ENCODE data around the gene C1orf105.
"Not testable (repeated sequence)": the region's sequence is repeated elsewhere in the genome, so short reads cannot be mapped to it uniquely, and the experiment has no call there.

C1orf105 gene, protein sequence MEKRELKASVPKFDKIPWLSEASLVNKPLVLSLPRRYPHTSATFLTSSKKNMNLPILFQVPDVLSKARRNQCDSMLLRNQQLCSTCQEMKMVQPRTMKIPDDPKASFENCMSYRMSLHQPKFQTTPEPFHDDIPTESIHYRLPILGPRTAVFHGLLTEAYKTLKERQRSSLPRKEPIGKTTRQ

DNA sequence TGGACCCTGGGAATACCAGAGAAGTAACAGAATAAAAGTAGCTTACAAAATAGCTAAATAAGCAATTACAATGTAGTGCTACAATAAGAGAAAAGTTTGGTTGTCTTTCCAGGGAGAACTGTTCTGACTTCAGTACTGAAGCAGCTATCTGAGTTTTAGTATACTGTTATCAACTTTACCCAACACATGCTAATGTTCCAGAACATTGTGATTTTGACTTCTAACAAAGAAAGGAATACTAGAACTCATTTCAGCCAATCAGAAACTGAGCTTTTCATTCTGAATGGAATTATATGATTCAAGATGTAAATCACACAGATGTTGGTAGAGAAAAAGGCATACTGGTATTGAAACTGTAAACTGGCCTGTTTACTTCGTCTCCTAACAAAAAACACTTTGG, at the start of gene C1orf105:
Gene C1orf105 (plus strand): TSS at position 301 of the 400 bp plus-strand sequence. CDS start 201 bp downstream, outside the sequence.
- no peak for DNase-seq (ENCODE audit: low read depth)

DNA sequence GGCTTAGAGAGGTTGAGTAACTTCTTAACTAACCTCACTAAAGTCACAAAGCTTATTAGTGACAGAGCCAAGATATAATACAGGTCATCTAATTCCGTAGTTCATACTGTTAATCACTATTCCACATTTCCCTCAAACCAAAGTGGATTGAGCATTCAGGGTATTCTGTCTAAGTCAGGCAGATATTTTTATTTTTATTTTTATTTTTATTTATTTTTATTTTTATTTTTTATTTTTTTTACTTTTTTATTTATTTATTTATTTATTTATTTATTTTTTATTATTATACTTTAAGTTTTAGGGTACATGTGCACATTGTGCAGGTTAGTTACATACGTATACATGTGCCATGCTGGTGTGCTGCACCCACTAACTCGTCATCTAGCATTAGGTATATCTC, 48.8 kb upstream of the C1orf105 start:
- not testable (repeated sequence) for DNase-seq (ENCODE audit: low read depth)

DNA sequence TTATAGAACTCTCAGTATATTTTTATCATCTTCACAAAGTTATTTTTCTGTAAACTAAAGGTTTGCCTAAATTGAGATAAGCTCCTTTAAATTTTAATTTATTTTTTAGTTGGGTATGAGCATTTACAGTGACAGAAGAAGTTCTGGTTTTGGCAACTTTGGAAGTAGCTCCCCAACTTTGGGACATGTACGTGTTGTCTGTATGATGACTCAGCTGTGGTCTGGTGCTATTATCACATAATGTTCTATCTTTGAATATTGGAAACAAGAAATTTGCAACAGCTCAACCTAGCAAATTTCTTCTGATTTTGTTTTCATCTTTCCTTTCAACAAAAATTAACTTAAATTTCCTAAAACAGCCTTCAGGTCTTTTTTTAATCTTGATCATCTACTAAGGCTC, 46.6 kb upstream of the C1orf105 start:
- DNase-seq (ENCODE audit: low read depth), result no peak

DNA sequence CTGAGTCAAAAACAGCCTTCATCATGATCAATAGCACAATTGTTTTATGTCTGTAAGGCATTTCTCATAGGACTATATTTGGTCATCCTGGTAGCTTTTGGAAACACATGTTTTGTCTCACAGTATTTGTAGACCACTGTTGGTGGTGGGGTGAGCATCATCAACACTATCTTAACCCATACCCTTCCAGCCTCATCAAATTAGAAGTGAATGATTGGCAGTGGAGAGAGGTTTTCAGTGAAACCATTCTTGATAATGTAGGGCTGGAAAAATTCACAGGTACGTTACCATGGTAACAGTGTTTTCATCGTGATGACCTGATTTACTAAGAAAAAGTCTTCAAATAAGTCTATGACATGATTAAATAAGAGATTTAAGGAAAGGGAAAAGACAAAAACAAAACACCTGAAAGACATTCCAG, 45.3 kb upstream of the C1orf105 start:
- no peak for DNase-seq (ENCODE audit: low read depth)

DNA sequence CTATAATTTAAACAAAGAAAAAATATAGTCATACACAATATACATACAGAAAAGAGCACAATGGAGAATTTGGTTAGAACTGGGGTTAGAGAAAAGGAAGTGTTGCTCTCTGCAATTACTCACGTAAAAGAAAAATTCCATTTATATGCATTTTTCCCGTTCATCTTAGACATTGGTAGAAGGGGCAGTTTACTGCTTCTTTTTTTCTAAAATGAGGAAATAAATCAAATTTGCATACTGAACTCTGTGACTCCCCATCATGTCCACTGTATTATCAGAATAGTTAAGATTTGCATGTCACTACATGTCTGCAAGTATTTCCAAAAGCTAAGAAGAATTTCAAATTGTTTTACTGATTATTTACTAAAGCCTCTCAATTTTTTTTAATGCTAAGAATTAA, 44.1 kb upstream of the C1orf105 start:
- DNase-seq (ENCODE audit: low read depth), result no peak

DNA sequence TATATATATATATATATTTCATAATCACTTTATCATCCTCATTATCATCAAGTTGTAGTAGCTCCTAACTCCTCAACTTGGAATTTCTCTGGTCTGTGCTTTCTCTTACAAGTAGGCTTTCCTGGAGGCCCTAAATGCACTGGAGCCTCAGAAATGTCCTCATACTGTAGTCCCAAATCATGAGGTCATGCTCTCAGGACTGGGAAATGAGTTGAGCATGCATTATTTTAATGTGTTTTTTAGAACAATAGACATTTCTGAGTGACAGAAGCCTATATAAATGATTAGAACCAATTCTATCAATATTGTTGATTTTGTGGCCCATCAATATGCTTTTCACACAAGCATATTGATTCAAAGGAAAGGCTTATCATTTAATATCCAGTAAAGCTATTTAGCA, 42.9 kb upstream of the C1orf105 start:
- no peak for DNase-seq (ENCODE audit: low read depth)

DNA sequence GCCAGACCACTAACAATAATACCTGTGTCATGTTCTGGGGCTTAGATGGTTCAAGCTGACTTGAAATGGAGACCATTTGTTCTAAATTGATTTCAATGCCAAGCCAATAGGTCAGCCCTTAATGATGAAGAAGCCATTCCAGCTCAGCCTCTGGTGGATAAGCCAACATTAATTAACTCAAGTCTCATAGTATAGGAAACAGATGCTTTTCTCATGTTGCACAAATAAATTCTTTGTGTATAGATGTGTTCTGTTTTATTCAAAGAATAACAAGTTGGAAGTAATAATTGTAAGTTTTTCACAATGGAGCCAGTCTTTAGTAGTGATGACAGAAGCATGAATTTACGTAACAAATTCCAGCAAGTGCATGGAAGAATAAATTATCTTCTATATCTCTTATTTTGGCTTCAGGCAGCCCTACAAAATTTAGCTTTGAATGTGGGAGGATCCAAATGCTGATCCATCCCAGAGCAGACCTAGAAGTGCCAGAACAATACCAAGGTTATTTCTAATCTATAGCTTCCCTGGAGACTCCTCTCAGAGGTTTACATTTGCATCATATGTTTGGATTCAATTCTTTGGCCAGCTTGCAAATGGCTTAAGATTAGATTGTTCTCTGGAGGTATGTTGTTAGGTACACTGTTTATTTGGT, 42.2 kb upstream of the C1orf105 start:
- no peak for DNase-seq (ENCODE audit: low read depth)

DNA sequence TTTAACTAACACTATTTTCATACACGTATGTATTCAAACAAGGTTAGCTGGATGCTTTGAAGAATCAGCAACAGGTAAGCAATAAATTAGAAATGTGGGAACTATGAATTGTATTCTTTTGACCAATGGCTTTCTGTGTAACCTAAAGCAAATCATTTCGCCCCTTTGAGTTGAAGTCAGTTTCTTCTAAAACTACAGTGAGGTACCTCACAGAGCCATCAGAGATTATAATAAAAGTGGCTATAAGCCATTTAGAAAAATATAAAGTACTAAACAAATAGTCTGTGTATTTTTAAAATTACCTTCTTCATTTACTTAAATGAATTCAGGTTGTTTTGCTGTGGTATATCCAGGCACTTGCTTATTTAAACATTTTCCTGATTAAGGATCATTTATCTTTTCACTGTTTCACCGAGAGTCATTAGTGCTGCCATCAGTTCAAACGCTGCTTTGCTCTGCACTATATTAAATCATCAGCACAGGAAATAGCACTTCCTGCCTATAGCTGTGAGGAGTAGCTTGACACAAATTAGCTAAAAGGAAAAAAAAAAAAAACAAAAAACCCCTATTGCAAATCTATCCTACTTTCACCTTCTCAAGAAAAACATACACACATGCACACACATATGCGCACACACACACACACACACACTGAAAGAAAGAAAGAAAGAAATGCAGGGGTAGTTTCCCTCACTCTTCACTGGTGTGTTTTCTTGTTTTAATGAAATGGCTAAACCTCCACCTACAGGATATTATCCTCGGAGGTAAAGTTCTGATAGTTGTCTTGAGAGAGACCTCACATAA, 39.8 kb upstream of the C1orf105 start:
- peak; percentile 15 for DNase-seq (ENCODE audit: low read depth)

DNA sequence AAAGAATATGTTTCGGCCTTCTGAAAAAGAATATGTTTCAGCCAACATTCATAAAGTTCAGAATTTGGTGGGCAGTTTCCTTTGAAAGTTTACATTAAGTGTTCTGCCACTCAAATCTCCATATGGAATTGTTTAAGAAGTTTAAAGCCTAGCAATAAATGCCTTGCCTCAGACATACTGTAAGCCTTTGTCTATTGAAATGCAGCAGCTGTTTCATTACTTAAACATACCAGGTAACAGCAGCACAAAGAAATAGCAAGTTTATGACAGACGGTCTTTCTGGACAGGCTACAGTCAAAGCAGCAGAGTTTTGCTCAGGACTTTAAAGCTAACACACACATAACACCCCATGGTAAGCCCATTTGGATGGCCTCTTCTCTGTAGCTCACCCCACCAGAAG, 38.5 kb upstream of the C1orf105 start:
- DNase-seq (ENCODE audit: low read depth), result no peak

DNA sequence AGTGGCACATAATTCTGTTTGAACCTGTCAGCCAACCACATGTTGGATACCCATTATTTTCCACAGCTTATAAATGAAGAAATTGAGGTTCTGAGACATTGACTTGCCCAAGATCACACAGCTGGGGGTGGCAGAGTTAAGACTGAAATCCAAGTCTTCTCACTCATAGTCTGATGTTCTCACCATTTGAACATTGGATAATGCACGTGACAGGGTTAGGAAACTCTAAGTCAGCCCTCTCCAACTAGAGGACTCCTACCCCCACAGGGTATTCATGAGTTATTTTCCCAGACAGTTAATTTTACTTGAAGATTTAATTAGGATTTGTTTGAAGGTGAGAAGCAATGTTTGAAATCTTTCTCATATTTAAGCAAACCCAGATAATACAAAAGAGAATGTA, 38.1 kb upstream of the C1orf105 start:
- DNase-seq (ENCODE audit: low read depth), result no peak

DNA sequence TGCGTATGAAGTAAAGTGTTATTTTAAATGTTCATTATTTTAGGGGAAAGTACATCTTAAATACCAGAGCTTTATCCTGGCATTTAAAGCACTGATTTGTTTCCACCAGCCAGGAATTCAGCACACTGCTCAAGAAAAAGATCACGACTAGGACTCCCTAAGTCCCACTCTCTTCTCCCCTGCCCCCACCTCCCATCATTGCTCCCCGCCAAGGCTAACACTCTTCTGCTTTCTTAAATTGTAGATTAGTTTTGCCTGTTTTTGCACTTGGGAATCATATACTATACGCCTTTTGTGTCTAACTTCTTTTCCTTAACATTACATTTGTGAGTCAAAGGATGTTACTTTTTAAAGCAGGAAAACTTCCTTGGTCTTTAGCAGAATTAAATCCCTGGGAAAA, 37.5 kb upstream of the C1orf105 start:
- no peak for DNase-seq (ENCODE audit: low read depth)

DNA sequence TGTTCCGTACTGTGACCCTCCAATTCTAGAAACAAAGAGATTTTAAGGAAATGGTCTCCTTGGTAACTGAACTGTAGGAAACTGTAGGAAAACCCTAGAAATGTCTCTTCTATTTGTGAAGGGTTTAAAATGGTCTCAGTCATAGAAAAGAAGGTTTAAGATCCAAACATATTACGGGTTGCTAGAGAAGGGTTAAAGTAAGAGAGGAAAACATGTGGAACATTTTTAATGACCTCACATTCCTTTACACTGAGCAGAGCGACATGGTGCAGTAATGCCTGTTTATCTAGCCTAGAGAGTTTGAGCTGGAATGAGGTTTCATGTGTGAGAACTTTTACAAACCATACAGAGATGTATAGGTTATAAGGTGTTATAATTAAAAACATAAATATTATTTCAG, 36.9 kb upstream of the C1orf105 start:
- DNase-seq (ENCODE audit: low read depth), result no peak

DNA sequence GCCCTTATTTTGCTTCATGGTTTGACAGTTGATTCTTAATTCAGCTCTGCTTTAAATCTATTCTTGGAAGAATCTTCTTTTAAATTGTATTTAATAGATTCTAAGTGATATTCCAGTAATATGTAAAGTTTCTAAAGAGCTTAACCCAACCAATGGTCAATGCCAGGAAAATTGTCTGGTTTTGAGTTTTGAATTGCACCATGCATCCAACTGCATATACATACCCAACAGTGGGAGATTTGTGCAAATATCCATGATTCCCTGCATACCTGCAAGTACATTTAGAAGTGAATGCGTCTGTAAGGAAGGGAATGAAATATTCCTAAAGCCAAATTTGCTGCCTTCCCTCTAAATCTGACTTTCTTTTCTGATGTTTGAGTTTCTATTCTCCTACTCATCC, 35.8 kb upstream of the C1orf105 start:
- DNase-seq (ENCODE audit: low read depth), result no peak

DNA sequence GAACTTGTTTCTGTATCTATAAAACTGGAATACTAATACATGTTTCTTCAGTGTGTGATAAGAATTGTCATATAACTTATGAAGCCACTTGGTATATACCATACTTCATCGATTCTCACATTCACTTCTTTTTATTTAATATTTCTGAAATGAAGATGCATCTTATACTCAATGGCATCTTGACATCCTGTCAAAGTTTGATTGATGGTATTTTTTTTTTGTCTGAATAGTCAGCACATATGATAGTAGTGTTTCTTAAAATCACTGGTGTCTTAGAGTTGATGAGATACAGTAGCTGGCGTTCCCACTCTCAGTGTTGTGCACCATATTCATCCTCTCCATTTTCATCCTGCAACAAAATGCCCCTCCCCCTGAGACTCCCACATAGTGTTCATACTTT, 34.4 kb upstream of the C1orf105 start:
- DNase-seq (ENCODE audit: low read depth), result no peak

DNA sequence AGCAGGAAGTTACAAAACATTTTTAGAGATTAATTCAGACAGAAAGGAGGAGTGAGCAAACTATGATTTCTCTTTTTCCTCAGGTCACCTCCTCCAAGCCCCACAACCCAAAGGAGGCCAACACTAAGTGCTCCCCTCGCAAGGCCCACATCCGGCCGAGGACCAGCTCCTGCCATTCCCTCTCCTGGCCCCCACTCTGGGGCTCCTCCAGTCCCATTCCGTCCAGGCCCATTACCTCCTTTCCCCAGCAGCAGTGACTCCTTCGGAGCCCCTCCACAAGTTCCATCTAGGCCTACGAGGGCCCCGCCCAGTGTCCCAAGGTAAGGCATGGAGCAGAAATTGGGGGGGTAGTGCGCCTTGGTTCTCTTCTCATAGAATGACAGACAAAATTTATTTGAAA, 32.0 kb upstream of the C1orf105 start:
- no peak for DNase-seq (ENCODE audit: low read depth)

DNA sequence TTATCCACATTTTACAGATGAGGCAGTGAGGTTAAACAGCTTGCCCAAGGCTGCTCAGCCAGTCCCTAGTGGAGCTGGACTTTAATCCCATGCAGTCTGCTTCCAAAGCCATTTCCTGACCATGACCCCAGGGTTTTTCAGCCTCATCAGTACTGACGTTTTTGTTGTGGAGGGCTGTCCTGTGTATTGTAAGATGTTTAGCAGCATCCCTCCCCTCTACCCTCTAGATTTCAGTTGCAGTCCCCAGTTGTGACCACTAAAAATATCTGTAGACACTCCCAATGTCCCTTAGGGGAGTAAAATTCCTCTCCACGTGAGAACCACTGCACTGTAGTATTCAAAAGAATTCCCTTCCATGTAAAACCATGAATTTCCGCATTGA, 30.2 kb upstream of the C1orf105 start:
- no peak for DNase-seq (ENCODE audit: low read depth)

DNA sequence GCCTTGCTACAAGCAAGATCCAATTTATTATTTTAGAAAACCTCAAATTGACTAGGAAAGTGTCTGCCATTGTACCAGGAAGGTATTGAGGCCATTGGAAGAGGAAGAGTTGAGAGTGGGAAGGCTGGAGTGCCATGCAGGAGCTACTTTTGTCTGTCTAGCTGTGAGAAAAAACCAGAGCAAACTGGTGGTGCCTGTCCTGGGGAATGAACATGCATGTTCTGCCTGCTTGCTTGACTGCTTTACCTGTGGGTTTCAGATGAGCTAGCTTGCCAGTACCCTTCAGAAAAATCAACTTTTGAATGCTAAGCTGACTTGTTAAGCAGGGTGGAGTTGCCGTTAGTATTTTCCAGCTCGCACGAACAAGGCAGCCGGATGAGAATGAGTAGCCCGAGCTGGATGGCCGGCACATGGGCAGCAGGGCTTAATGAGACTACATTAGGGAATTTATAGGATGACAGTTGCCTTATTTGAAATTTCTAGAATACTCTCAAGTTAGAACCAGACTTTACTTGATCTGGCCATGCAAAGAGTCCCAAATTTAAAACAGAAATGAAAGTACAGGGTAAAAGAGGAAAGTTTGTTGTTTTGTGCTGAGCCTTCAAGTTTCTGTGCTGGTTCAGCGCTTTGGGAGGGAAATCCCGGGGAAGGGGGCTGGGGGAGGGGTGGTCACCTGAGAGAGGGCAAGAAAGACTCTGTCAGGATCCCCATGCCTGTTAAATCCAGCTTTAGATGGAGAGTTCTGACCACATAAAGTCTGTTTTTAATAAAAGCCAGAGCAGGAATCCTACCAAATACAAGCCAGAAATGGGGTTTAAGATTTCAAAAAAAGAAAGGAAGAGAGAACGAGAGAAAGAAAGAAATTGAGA, 29.6 kb upstream of the C1orf105 start:
- DNase-seq (ENCODE audit: low read depth), result no peak

DNA sequence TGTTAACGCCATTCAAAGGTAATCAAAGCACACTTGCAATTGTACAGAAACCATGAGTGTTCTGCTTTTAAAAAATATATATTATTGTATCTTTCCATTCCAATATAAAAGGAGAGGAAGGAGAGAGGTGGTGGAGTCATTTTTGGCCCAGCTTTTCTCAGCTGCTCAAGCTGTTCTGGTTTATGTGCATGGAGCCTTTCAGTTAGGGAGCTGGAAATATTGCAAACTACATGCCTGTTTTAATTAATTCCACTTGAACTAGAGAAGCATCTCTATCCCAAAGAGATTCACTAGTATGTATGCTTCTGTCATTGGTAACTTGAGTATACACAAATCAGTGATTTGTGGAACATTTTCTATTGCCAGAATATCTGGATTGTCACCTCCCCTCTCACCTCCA, 28.5 kb upstream of the C1orf105 start:
- DNase-seq (ENCODE audit: low read depth), result no peak

DNA sequence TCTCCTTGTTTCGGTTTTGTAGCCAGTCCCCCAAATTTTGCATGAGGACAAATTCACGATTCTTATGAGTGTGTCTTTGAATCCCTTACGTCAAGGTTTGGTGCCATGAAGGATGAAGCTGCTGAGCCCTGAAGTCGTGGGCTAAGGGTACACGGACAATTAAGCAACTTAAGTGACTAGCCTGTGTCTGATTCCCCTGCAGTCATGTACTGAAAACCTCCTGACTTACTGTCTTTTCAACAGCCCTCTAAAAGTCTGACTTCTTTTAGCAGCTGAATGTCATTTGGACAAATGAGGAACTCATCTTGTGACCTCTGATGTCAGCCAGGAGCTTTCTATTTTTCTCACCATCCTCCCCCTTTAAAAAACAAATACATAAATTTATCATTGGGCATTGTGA, 27.1 kb upstream of the C1orf105 start:
- DNase-seq (ENCODE audit: low read depth), result no peak

DNA sequence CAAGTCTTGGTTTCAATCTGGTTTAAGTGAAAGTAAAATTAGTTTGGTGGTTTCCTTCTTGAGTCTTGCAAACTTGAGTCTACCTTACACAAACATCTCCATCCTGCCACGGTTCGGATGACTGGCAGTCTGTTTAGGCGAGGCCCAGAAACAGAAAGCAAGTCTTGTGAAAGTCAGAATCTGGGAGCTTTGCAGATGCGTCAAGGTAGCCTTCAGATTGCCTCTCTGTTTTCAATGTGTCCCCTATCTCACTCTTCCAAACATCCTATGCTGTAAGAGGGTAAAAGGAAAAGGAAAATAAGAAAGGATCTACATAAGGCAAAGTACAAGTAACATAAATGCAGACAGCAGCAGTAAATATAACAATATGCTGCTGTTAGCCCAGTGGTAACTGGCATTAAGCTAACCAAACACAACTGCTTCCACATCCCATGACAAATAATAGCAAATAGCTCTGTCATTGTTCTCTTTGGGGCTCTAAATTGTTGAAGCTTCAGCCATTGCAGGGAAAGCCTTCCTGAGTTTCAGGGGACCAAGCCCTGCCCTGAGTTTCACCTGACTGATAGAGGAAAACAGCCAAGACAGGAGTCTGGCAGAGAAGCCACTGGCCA, 26.2 kb upstream of the C1orf105 start:
- DNase-seq (ENCODE audit: low read depth), result peak; percentile 63

DNA sequence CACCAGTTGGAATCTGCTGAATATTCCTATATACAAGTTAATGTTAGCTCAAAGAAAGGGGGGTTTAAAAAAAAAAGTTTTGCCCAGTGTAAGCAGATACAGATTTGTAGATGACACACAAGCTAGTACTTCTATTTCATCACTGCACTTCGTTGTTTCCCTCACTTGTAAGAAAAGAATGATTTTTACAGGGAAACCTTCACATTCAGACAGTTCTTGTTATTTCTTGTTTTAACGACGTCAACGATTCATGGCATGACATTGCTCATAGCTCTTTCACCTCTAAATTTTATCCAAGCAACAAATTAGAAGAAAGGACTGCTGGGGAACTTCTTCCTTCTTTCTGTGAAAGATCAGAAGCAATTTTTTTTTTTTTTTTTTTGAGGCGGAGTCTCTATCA, 25.7 kb upstream of the C1orf105 start:
- DNase-seq (ENCODE audit: low read depth), result no peak

DNA sequence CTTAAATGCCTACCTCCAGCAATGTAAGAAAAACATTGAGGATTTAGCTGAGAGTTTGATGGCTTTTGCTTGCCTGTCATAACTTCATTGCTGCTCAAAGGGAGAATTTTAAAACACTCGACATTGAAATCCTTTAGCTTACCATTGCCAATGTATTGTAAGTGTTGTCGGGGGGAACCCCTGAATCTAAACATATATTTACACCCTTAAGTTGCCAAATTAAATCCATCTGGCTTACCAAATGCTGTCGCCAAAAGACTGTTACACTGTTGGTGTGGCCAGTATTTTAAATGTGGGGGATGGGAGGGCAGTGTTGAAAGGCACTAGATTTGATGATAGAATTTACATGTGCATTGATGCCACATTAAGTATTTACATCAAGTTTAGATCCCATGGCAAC, 24.9 kb upstream of the C1orf105 start:
- DNase-seq (ENCODE audit: low read depth), result no peak
